Effector memory CD4-positive, alpha-beta T cell (primary cell): ENCODE results near the gene CALCOCO1.
"Not testable (repeated sequence)": the region's sequence is repeated elsewhere in the genome, so short reads cannot be mapped to it uniquely, and the experiment has no call there.

ENCODE experiments used
- DNase-seq, 3 donors: peaks; one replicate each; pipeline ENCODE4 v3.0.0-alpha.2; 2020
- H3K27ac ChIP-seq: 2 replicates; pipeline ENCODE4 v1.7.0; 2013; ENCODE audit warnings: mild to moderate bottlenecking, low read length, moderate library complexity; ENCODE audit not compliant: insufficient read depth, poor library complexity, severe bottlenecking
- H3K27me3 ChIP-seq: replicated peaks from 2 replicates; pipeline ENCODE4 v1.7.0; 2013; ENCODE audit warnings: mild to moderate bottlenecking, low read length; ENCODE audit not compliant: insufficient read depth, control insufficient read depth, poor library complexity, severe bottlenecking
- H3K36me3 ChIP-seq: 2 replicates; pipeline ENCODE4 v1.7.0; 2013; ENCODE audit warnings: mild to moderate bottlenecking, low read length, moderate library complexity; ENCODE audit not compliant: control insufficient read depth, insufficient read depth
- H3K4me1 ChIP-seq: 2 replicates; pipeline ENCODE4 v1.7.0; 2013; ENCODE audit warnings: low read length, mild to moderate bottlenecking; ENCODE audit not compliant: control insufficient read depth, insufficient read depth, poor library complexity, severe bottlenecking
- H3K4me3 ChIP-seq: 2 replicates; pipeline ENCODE4 v1.7.0; 2013; ENCODE audit warnings: low read length, low read depth, mild to moderate bottlenecking; ENCODE audit not compliant: insufficient read depth, poor library complexity, severe bottlenecking
- H3K9me3 ChIP-seq: 2 replicates; pipeline ENCODE4 v1.7.0; 2013; ENCODE audit warnings: mild to moderate bottlenecking, low read length, moderate library complexity; ENCODE audit not compliant: control insufficient read depth
- total RNA-seq, 3 donors: gene quantifications; one replicate each; lab custom pipeline; 2026; lab: John Stamatoyannopoulos, UW

Gene CALCOCO1
- total RNA-seq = 75.6 to 98.9 (median 77.9) reads per million in 3 donors

DNA sequence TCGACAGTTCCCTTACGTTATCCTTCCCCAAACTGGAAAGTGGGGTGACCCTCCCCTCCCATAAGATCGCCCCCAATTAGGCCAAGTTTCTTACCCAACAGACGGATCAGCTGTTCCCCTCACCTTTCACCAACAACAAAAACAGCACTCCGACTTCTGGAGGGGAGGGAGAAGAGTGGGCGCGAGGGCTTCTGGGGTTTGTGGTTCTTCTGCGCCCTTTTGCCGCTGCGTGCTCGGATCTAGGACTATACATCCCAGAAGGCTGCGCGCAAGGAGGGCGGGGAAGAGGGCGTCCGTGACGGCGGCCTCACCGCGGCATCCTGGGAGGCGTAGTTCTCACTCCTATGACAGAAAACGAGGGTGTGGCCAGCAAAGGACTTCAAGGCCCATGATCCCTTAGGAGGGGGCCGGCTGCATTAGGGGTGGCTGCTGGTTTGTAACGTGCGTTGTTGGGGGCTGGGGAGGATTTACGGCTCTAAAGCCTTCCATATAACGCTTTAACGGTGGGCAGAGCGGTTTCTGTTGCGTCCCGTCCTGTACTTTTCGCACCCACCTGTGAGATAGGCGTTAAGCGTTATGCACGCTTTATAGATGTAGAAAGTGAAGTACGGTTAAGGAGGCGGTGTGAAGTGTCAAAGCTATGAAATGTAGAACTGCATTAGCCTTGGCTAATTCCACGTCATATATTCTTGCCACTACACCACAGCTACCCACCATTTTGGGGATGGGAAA lies at the start of gene CALCOCO1:
Gene CALCOCO1 (minus strand): TSS at position 143 of the 732 bp plus-strand sequence. CDS start 2,210 bp downstream, outside the sequence.
- Histone ChIP-seq H3K4me1 (peaks cover 4% of the 10 kb centered on the region), H3K27ac (peak within 1 kb of the TSS; percentile 56), H3K36me3 (peaks cover 23% of the 10 kb centered on the region), H3K4me3 (peak within 1 kb of the TSS; percentile 62), H3K9me3 (no peaks in the 10 kb centered on the region), H3K27me3 (no peaks in the 10 kb centered on the region)
- DNase-seq = peak; percentile 89 to 96 (median 94)

DNA sequence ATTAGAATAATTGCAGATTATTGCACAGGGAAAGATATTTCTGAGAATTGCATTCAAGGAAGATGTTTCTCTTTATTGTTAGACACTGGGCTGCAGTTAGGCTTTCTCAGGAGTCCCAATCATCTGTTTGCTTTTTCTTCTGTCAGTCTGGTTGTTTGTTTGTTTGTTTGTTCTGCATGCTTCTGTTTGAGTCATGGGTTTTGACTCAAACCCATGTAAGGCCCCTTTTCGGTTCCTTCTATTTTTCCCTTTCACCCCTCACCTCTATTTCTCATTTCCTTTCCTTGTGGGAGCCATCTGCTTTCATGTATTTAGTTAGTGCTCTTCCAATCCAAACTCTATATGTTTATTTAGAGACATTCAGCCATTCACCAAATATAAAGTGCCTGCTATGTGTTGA lies 49.6 kb upstream of the CALCOCO1 start:
- Histone ChIP-seq H3K4me3 (no peak overlapping the region), H3K27ac (no peak overlapping the region), H3K27me3 (no peaks in the 10 kb centered on the region), H3K9me3 (no peaks in the 10 kb centered on the region), H3K36me3 (no peaks in the 10 kb centered on the region), H3K4me1 (no peaks in the 10 kb centered on the region)
- no peak for DNase-seq

- Histone ChIP-seq H3K4me1 (no peaks in the 10 kb centered on the region), H3K9me3 (no peaks in the 10 kb centered on the region), H3K36me3 (no peaks in the 10 kb centered on the region), H3K27ac (no peak overlapping the region), H3K27me3 (no peaks in the 10 kb centered on the region), H3K4me3 (no peak overlapping the region)
- DNase-seq = no peak
Observed at GRCh38 chr12:53775478-53776145, 48.4 kb upstream of the CALCOCO1 start.

GRCh38 chr12:53770281-53770680 lies 43.0 kb upstream of the CALCOCO1 start:
- no peak overlapping the region for H3K27ac ChIP-seq
- no peak overlapping the region for H3K4me3 ChIP-seq
- H3K9me3 ChIP-seq = no peaks in the 10 kb centered on the region
- H3K27me3 ChIP-seq = peaks cover under 1% of the 10 kb centered on the region
- no peak for DNase-seq
- H3K4me1 ChIP-seq = no peaks in the 10 kb centered on the region
- H3K36me3 ChIP-seq = no peaks in the 10 kb centered on the region

DNA sequence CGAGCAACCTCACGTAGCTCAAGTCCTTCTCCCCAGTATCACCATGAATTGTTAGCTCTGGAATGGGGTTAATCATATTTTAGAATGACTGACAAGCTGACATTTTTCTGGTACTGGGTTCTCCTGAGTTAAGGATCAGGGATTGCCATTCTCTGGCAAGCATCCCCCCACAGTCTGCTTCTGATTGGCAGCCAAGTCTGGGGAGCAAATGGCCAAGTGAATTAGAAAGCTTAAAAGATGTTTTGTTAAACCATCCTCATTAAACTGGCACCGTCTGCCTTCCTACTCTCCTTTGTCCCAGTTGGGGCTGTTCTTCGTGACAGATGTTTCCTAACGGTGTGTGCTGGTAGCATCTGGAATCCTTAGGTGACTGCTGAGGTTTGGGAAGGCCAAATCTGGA lies 41.7 kb upstream of the CALCOCO1 start:
- H3K9me3 ChIP-seq = no peaks in the 10 kb centered on the region
- DNase-seq = no peak
- H3K27me3 ChIP-seq = peaks cover 5% of the 10 kb centered on the region
- no peak overlapping the region for H3K4me3 ChIP-seq
- no peak overlapping the region for H3K27ac ChIP-seq
- H3K4me1 ChIP-seq = no peaks in the 10 kb centered on the region
- H3K36me3 ChIP-seq = no peaks in the 10 kb centered on the region

DNA sequence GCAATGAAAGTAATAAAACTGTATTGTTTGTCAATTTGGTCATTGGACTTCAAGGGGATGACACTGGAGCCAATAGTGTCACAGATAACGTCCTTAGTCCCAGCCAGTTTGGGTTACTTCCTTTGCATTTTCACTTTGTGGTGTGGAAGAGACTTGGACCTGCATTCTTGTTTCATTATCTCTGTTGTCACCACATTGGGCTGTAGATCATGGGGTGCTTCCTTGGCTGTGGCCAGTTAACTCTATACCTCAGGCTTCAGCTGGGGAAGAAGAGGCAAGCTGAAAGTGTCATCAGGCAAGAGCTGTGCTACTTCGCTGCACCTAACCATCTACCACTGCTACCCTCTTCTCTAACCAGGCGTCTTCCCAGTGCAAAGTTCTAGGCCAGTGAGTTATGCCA lies 39.6 kb upstream of the CALCOCO1 start:
- Histone ChIP-seq H3K27me3 (peaks cover 15% of the 10 kb centered on the region), H3K36me3 (no peaks in the 10 kb centered on the region), H3K27ac (no peak overlapping the region), H3K4me1 (no peaks in the 10 kb centered on the region), H3K4me3 (no peak overlapping the region), H3K9me3 (no peaks in the 10 kb centered on the region)
- DNase-seq = no peak

DNA sequence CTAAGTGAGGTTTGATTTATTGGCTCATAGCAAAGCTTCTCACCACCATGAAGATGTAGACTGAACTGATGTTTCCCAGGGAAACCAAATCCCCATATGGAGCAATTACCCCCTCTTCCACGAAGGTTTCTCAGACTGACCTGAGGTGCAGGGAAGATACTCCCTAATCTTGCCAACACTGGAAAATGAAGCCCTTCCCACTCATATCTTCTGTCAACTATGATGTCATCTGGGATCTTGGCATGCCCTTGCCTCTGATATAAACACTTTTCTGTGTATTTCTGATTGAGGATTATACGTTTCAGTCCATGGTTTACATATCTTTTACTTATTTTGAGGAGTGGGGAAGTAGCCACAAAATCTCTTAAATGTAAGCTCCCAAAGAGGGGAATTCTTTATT lies 38.6 kb upstream of the CALCOCO1 start:
- no peaks in the 10 kb centered on the region for H3K4me1 ChIP-seq
- H3K27me3 ChIP-seq = peaks cover 23% of the 10 kb centered on the region
- no peaks in the 10 kb centered on the region for H3K9me3 ChIP-seq
- H3K27ac ChIP-seq = no peak overlapping the region
- DNase-seq = no peak
- H3K36me3 ChIP-seq = no peaks in the 10 kb centered on the region
- H3K4me3 ChIP-seq = no peak overlapping the region

GRCh38 chr12:53764615-53765014 lies 37.4 kb upstream of the CALCOCO1 start:
- no peaks in the 10 kb centered on the region for H3K9me3 ChIP-seq
- H3K4me3 ChIP-seq = no peak overlapping the region
- no peak overlapping the region for H3K27ac ChIP-seq
- DNase-seq = no peak
- no peaks in the 10 kb centered on the region for H3K4me1 ChIP-seq
- peaks cover 27% of the 10 kb centered on the region for H3K27me3 ChIP-seq
- H3K36me3 ChIP-seq = no peaks in the 10 kb centered on the region

- peaks cover 36% of the 10 kb centered on the region for H3K27me3 ChIP-seq
- not testable (repeated sequence) for DNase-seq, H3K36me3 ChIP-seq, H3K27ac ChIP-seq, H3K4me3 ChIP-seq, H3K9me3 ChIP-seq, H3K4me1 ChIP-seq
Observed at GRCh38 chr12:53762793-53763192, 35.5 kb upstream of the CALCOCO1 start.

GRCh38 chr12:53761306-53761705 lies 34.1 kb upstream of the CALCOCO1 start:
- Histone ChIP-seq H3K27me3 (peaks cover 40% of the 10 kb centered on the region), H3K4me3 (no peak overlapping the region), H3K9me3 (no peaks in the 10 kb centered on the region), H3K36me3 (no peaks in the 10 kb centered on the region), H3K4me1 (peaks cover 7% of the 10 kb centered on the region), H3K27ac (no peak overlapping the region)
- DNase-seq = no peak
